ENCODE data around the gene CYBRD1. TPM values are rescaled to one million over a fixed set of nuclear protein-coding genes. Genes with fewer than 3 reads are reported as not detected.

The CYBRD1 gene
- total RNA-seq, 1 experiment from 2014 or later, result 9.7 TPM

- peak in 1 of 2 experiments; percentile 41 for DNase-seq
- Histone ChIP-seq H3K4me1 (peaks cover 11% of the 10 kb centered on the region; the same call in 1 of the 2 replicates), H3K9me3 (no peaks in the 10 kb centered on the region), H3K4me3 (ENCODE audit: low read depth, low read length) (peak overlapping the region; percentile 50), H3K36me3 (ENCODE audit: control insufficient read depth, insufficient read depth, low read length) (no peaks in the 10 kb centered on the region), H3K27me3 (replicated peaks; ENCODE audit: control insufficient read depth, insufficient read depth, low read length) (no peaks in the 10 kb centered on the region)
- TF ChIP-seq CTCF (IDR thresholded peaks at IDR 0.05; ENCODE audit: insufficient read depth in 1 of 2, low read depth in 1 of 2, low read length in 1 of 2, severe bottlenecking in 1 of 2, unreplicated experiment in 1 of 2), result no peak
- POLR2A ChIA-PET, result no interaction called here
- Mint-ChIP-seq H3K9me3 (ENCODE audit: unreplicated experiment) (no peaks in the 10 kb centered on the region), H3K36me3 (ENCODE audit: insufficient read depth, unreplicated experiment) (no peaks in the 10 kb centered on the region), H3K4me3 (ENCODE audit: unreplicated experiment) (peak overlapping the region; percentile 82), H3K27ac (ENCODE audit: unreplicated experiment) (no peak overlapping the region), H3K27me3 (ENCODE audit: insufficient read depth, unreplicated experiment) (peaks cover 10% of the 10 kb centered on the region), H3K4me1 (ENCODE audit: low read depth, unreplicated experiment) (no peaks in the 10 kb centered on the region)
- intact Hi-C loops (cut with micrococcal nuclease; ENCODE audit: unreplicated experiment), result loop anchor here (5.0 kb wide), 1 partner anchor 90 kb away; the partner anchor contains the start of genes DCAF17 and METTL8
- TSS peak; percentile 20 for BruUV-seq (replicated peaks)
- CTCF ChIA-PET, result no interaction called here
Observed at GRCh38 chr2:171522788-171523087, 464 bp downstream of the CYBRD1 start.

- no peaks in the 10 kb centered on the region for H3K9me3 Mint-ChIP-seq (ENCODE audit: unreplicated experiment)
- Histone ChIP-seq H3K9me3 (no peaks in the 10 kb centered on the region), H3K27me3 (replicated peaks; ENCODE audit: control insufficient read depth, insufficient read depth, low read length) (no peaks in the 10 kb centered on the region), H3K4me3 (ENCODE audit: low read depth, low read length) (peak overlapping the region; percentile 50), H3K36me3 (ENCODE audit: control insufficient read depth, insufficient read depth, low read length) (no peaks in the 10 kb centered on the region), H3K4me1 (peaks cover 11% of the 10 kb centered on the region; the same call in 1 of the 2 replicates)
- no peak overlapping the region for H3K27ac Mint-ChIP-seq (ENCODE audit: unreplicated experiment)
- BruUV-seq (replicated peaks), result no TSS peak
- POLR2A ChIA-PET, result interaction anchor here (0.6 kb wide), 1 partner anchor 89 kb away, joined by 3 read pairs; the partner anchor contains the start of genes DCAF17 and METTL8
- no peaks in the 10 kb centered on the region for H3K4me1 Mint-ChIP-seq (ENCODE audit: low read depth, unreplicated experiment)
- DNase-seq, result peak; percentile 46 to 56
- intact Hi-C loops (cut with micrococcal nuclease; ENCODE audit: unreplicated experiment), result loop anchor here (5.0 kb wide), 1 partner anchor 91 kb away; the partner anchor contains the start of genes DCAF17 and METTL8
- TF ChIP-seq CTCF (IDR thresholded peaks at IDR 0.05; ENCODE audit: insufficient read depth in 1 of 2, low read depth in 1 of 2, low read length in 1 of 2, severe bottlenecking in 1 of 2, unreplicated experiment in 1 of 2), result no peak
- no peaks in the 10 kb centered on the region for H3K36me3 Mint-ChIP-seq (ENCODE audit: insufficient read depth, unreplicated experiment)
- peaks cover 13% of the 10 kb centered on the region for H3K27me3 Mint-ChIP-seq (ENCODE audit: insufficient read depth, unreplicated experiment)
- peak overlapping the region; percentile 82 for H3K4me3 Mint-ChIP-seq (ENCODE audit: unreplicated experiment)
- CTCF ChIA-PET, result no interaction called here
Observed at GRCh38 chr2:171523088-171524017, 1.1 kb downstream of the CYBRD1 start.

GRCh38 chr2:171524018-171524401, 1.7 kb downstream of the CYBRD1 start:
- H3K4me1 Mint-ChIP-seq (ENCODE audit: low read depth, unreplicated experiment), result no peaks in the 10 kb centered on the region
- Histone ChIP-seq H3K4me1 (peaks cover 11% of the 10 kb centered on the region; the same call in 1 of the 2 replicates), H3K36me3 (ENCODE audit: control insufficient read depth, insufficient read depth, low read length) (no peaks in the 10 kb centered on the region), H3K27me3 (replicated peaks; ENCODE audit: control insufficient read depth, insufficient read depth, low read length) (no peaks in the 10 kb centered on the region), H3K4me3 (ENCODE audit: low read depth, low read length) (peak overlapping the region; percentile 50), H3K9me3 (no peaks in the 10 kb centered on the region)
- H3K36me3 Mint-ChIP-seq (ENCODE audit: insufficient read depth, unreplicated experiment), result no peaks in the 10 kb centered on the region
- no peak overlapping the region for H3K27ac Mint-ChIP-seq (ENCODE audit: unreplicated experiment)
- H3K4me3 Mint-ChIP-seq (ENCODE audit: unreplicated experiment), result peak overlapping the region; percentile 82
- peaks cover 17% of the 10 kb centered on the region for H3K27me3 Mint-ChIP-seq (ENCODE audit: insufficient read depth, unreplicated experiment)
- TF ChIP-seq CTCF (IDR thresholded peaks at IDR 0.05; ENCODE audit: insufficient read depth in 1 of 2, low read depth in 1 of 2, low read length in 1 of 2, severe bottlenecking in 1 of 2, unreplicated experiment in 1 of 2), result no peak
- intact Hi-C loops (cut with micrococcal nuclease; ENCODE audit: unreplicated experiment), result loop anchor here (5.0 kb wide), 1 partner anchor 92 kb away; the partner anchor contains the start of genes DCAF17 and METTL8
- ChIA-PET POLR2A (no interaction called here), CTCF (no interaction called here)
- no TSS peak for BruUV-seq (replicated peaks)
- DNase-seq, result no peak
- H3K9me3 Mint-ChIP-seq (ENCODE audit: unreplicated experiment), result no peaks in the 10 kb centered on the region

Measured in Caco-2 (cell line).